Measurements from ENCODE around the gene TRIM44.

Gene TRIM44

GRCh38 chr11:35783809-35784208 is 121.2 kb downstream of the TRIM44 start:
- no peak for TF ChIP-seq CTCF (IDR thresholded peaks at IDR 0.05; ENCODE audit: low read depth, low read length, missing control alignments)
- H3K27ac ChIP-seq: no peak overlapping the region
- H3K4me3 ChIP-seq (ENCODE audit: low read depth, low read length): no peak overlapping the region
- no peaks in the 10 kb centered on the region for H3K27me3 ChIP-seq (replicated peaks)
- in situ Hi-C loops (cut with HindIII; ENCODE audit: low pct_ligation_motif_present, low sequenced_read_pairs): no loop called here
- DNase-seq: no peak
- no peaks in the 10 kb centered on the region for H3K36me3 ChIP-seq (replicated peaks)

GRCh38 chr11:35784699-35785098 is 122.1 kb downstream of the TRIM44 start:
- no peaks in the 10 kb centered on the region for H3K27me3 ChIP-seq (replicated peaks)
- DNase-seq: no peak

GRCh38 chr11:35785287-35786167 is 123.0 kb downstream of the TRIM44 start:
- no peaks in the 10 kb centered on the region for H3K36me3 ChIP-seq (replicated peaks)
- no peaks in the 10 kb centered on the region for H3K27me3 ChIP-seq (replicated peaks)
- no peak overlapping the region for H3K27ac ChIP-seq
- TF ChIP-seq CTCF (IDR thresholded peaks at IDR 0.05; ENCODE audit: low read depth, low read length, missing control alignments): no peak
- no peak for DNase-seq
- in situ Hi-C loops (cut with HindIII; ENCODE audit: low pct_ligation_motif_present, low sequenced_read_pairs): no loop called here
- no peak overlapping the region for H3K4me3 ChIP-seq (ENCODE audit: low read depth, low read length)

More at GRCh38 chr11:35784699-35785098, 122.1 kb downstream of the TRIM44 start:
- H3K27ac ChIP-seq: no peak overlapping the region
- in situ Hi-C loops (cut with HindIII; ENCODE audit: low pct_ligation_motif_present, low sequenced_read_pairs): no loop called here
- H3K4me3 ChIP-seq (ENCODE audit: low read depth, low read length): no peak overlapping the region
- TF ChIP-seq CTCF (IDR thresholded peaks at IDR 0.05; ENCODE audit: low read depth, low read length, missing control alignments): no peak
- H3K36me3 ChIP-seq (replicated peaks): no peaks in the 10 kb centered on the region

GRCh38 chr11:35786188-35786587 is 123.6 kb downstream of the TRIM44 start:
- no peak overlapping the region for H3K27ac ChIP-seq
- H3K27me3 ChIP-seq (replicated peaks): no peaks in the 10 kb centered on the region
- H3K36me3 ChIP-seq (replicated peaks): no peaks in the 10 kb centered on the region
- no peak for DNase-seq
- H3K4me3 ChIP-seq (ENCODE audit: low read depth, low read length): no peak overlapping the region
- TF ChIP-seq CTCF (IDR thresholded peaks at IDR 0.05; ENCODE audit: low read depth, low read length, missing control alignments): no peak
- in situ Hi-C loops (cut with HindIII; ENCODE audit: low pct_ligation_motif_present, low sequenced_read_pairs): no loop called here

- Histone ChIP-seq H3K36me3 (replicated peaks) (no peaks in the 10 kb centered on the region), H3K27ac (no peak overlapping the region), H3K27me3 (replicated peaks) (no peaks in the 10 kb centered on the region), H3K4me3 (ENCODE audit: low read depth, low read length) (no peak overlapping the region)
- in situ Hi-C loops (cut with HindIII; ENCODE audit: low pct_ligation_motif_present, low sequenced_read_pairs): no loop called here
- TF ChIP-seq CTCF (IDR thresholded peaks at IDR 0.05; ENCODE audit: low read depth, low read length, missing control alignments): no peak
- DNase-seq: peak; percentile 32
These were observed 124.5 kb downstream of the TRIM44 start for GRCh38 chr11:35787013-35787504.

Measured in brain microvascular endothelial cell (primary cell).